HG02678 (cell line): ENCODE results near the gene SIL1.

Experiments used
- ATAC-seq: cut with Tn5 transposase; IDR thresholded peaks from one replicate; pipeline ENCODE4 v1.9.1; 2021; ENCODE audit warnings: mild to moderate bottlenecking, moderate library complexity; ENCODE audit not compliant: unreplicated experiment

Gene SIL1

DNA sequence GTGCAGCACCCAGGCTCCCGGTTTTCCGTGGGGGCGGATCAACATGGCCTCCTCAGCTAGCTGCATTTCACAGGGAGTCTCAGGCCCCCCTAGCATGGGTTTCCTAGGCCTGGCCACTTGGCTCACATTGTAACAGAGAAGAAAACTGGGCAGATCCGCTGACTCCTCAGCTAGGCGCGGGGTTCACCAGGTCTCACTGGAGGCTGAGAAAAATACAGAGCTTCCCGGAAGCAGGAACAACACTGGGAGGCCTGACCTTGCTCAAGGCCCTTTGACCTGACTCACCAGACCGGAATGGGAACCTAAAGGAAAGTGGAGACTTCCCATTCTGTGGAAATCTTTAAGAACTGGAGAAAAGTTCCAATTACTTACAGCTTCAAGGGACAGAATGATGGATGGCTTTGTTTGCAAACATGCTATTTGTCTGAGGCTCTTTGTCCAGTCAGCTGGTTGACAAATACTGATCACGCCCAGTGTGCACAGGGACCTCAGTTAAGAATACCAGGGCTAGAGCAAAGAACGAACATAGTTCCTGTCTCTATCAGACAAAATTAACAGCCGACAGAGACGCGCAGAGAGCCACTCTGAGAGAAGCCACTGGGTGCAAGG is 234.3 kb downstream of the SIL1 start:
- ATAC-seq = no peak

- ATAC-seq = no peak
These were observed 235.4 kb downstream of the SIL1 start for GRCh38 chr5:138962614-138963370.

DNA sequence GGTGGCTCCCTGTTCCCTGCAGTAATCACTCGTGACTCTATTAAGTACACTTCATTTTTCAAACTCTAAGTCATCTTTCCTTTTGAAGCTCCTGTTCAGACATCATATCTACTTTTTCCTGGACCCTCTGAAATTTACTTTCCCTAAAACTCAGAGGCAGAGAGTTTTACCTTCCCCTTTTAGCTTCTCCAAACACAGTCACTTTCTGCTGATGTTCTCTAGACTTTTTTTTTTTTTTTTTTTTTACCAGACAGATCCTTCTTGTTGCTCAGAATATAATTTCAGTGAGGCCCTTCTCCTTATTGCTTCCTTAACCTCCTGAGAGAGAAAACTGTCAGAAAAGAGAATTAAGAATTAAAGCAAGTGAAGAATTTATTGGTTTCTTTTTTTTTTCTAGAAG is 236.4 kb downstream of the SIL1 start:
- ATAC-seq = no peak

GRCh38 chr5:138961221-138961620 is 236.9 kb downstream of the SIL1 start:
- no peak for ATAC-seq

GRCh38 chr5:138960145-138960692 is 237.9 kb downstream of the SIL1 start:
- ATAC-seq = no peak

GRCh38 chr5:138956801-138957200 is 241.4 kb downstream of the SIL1 start:
- no peak for ATAC-seq

GRCh38 chr5:138955671-138956295 is 242.4 kb downstream of the SIL1 start:
- no peak for ATAC-seq

GRCh38 chr5:138955013-138955660 is 243.0 kb downstream of the SIL1 start:
- no peak for ATAC-seq

- ATAC-seq = no peak
These were observed 243.7 kb downstream of the SIL1 start for GRCh38 chr5:138954257-138955012.

GRCh38 chr5:138953387-138954256 is 244.5 kb downstream of the SIL1 start:
- ATAC-seq = peak; percentile 87

- ATAC-seq = peak; percentile 11
These were observed 245.2 kb downstream of the SIL1 start for GRCh38 chr5:138952962-138953361.

DNA sequence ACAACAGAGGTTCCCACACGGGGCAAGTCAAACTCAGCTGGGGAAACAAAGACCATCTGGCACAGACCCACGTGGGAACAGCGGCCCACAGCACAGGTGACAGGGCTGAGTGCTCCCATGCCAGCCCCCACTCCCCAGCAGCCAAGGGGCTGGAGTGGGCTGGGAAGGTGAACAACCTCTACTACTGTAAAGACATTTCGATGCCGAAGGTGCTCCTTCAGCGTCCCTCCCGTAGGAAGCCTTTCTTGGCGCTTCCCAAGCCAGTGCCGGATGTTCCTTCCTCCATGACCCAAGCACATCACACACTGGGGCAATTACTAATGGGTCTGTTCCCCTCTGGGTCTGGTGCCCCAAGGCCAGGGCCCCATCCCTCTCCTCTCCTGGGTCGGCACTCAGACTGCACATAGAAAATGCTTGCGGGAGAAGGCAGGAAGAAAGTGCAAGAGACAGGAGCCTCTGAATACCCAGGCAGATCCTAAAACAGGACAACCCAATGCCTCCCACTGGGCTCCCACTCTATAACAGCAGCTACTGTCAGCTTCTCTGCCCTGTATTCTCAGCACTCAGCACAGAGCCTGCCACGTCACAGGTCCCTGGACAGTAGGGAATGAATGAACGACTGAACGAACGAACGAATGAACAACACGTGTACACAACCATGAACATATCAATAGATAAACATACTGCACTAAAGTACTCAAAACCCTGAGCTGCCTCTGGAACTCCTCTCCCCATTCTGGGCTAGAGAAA is 246.0 kb downstream of the SIL1 start:
- ATAC-seq = no peak

- ATAC-seq = no peak
These were observed 246.8 kb downstream of the SIL1 start for GRCh38 chr5:138951091-138951985.

DNA sequence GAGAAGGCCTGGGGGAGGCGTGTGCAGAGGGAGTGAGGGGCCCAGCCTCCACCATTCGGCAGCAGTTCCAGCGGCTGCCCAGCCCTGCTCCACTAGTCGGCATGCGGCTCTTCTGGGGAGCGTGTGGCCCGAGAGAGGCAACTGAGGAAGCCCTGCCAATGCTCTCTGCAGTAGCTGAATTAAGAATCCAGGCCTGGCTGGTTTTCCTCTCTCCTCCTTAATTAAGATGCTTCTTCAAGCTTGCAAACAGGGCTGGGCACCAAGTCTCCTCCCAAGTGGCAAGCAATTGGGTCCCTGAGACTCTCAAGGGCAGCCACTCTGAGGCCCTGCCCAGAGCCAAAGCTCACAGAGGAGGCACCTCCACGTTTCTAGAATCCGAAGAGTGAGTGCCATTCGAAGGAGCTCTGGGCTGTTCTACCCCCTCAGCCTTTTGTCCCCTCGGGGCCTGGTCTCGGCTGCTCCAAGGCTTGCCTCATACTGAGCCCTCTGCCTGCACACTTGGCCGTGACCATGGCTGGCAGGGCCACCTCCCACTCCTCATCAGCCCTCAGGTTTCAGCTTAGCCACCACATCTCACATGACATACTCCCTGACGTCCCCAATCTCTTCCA is 247.6 kb downstream of the SIL1 start:
- ATAC-seq = no peak

DNA sequence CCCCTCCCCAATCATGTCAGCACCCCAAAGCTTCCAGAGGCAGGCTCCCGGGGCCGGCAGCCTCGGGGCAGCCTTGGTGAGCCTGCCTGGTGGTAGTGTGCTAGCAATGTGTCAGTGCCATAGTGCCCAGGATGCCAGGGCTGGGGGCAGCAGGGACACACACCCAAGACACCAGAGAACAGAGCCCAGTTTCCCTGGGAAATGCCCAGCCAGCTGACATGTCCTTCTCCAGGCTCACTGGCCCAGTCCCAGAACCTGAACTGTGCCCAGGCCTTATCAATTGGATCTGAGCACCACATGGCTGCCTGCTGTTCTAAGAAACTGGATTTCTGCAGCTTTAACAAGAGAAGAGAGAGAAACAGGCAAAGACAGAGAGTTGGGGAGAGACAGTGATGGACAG is 248.2 kb downstream of the SIL1 start:
- no peak for ATAC-seq

DNA sequence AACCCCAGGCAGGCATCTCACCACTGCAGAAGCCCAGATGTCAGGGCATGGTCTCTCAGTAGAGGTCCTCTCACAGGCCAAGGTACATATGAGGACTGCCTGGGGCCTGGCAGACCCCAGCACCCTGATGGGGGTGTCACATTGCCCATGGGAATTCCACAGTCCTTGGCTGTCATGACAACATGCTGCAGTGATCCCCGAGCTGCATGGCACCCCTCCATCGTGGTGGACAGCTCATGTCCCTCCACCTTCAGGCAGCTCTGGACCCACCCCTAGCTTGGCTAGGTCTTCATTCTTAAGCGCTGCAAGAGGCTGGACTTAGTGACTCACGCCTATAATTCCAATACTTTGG is 249.0 kb downstream of the SIL1 start:
- ATAC-seq = no peak

GRCh38 chr5:138948471-138949222 is 249.5 kb downstream of the SIL1 start:
- ATAC-seq = no peak
